Pons (tissue), 1 donor: ENCODE data around the gene NID2.

Experiments used
- DNase-seq: peaks from one replicate; pipeline ENCODE4 v3.0.0-alpha.2; 2016; ENCODE audit warnings: low spot score

The NID2 gene

DNA sequence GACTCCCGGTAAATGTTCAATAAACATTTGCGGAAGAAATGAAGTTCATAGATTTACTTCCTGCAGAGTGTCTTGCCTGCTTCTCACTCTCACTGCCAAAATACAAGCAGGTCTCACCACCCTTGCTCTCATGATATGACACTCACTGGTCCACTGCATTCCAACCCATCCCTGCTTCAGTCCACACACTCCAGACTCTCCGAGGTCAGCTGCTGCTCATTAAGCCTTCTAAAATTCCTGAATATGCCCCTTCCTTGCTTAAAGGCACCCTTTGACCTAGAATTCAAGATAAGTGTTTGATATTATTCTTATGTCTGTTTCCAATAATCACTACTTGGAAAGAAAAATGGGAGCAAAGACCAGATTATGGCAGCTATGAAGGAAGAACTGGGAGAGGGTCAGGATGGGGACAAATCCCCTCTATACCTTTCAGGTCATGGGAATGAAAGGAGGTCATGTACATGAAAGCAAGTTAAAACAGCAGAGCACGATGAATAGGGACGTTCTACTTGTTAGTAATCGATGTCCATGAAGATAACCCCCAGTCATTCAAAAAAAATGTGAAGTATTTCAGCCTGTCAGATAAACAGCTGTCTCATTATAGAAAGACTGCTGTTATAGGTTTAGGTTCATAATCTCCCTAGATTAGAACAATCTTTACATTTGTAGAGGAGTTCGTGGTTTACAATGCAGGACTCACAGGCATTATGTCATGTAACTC is 10.5 kb upstream of the NID2 start:
- DNase-seq = no peak

DNA sequence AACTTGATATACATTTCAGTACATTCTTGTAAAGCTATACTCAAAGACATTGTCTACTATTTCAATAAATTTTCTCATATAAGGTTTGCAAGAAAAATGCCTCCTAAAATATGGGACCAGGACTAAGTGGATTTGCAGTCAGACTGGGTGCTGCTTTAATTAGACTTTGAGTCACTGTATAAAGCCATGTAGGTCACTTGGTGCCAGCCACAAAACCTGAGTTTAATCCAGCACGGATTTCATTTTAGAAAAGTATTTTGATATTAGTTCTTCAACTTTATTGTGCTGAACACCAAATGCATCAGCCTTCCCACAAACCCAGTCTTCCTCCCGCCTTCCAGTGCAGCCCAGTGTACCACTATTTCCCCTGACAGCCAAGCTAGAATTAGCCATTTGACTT is 9.9 kb upstream of the NID2 start:
- DNase-seq = no peak

DNA sequence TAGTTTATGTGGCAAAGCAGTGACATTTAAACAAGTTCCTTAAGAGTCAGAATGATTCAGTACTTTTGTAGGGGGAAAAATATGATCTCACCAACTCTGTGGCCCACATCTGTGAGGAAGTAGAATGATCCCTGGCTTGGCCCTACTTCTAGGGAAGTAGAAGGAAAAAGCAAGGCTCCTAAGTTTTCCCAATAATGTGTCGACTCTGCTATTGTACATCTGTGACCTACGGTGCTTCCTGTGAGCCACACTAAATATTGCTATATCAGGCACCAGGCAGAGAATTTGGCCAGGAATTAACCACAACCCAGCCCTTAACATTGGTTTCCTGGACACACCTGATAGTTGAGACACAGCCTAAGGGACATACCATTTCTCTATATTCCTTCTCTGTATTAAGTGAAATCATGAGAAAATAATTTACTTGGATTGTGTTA is 9.3 kb upstream of the NID2 start:
- DNase-seq = no peak

DNA sequence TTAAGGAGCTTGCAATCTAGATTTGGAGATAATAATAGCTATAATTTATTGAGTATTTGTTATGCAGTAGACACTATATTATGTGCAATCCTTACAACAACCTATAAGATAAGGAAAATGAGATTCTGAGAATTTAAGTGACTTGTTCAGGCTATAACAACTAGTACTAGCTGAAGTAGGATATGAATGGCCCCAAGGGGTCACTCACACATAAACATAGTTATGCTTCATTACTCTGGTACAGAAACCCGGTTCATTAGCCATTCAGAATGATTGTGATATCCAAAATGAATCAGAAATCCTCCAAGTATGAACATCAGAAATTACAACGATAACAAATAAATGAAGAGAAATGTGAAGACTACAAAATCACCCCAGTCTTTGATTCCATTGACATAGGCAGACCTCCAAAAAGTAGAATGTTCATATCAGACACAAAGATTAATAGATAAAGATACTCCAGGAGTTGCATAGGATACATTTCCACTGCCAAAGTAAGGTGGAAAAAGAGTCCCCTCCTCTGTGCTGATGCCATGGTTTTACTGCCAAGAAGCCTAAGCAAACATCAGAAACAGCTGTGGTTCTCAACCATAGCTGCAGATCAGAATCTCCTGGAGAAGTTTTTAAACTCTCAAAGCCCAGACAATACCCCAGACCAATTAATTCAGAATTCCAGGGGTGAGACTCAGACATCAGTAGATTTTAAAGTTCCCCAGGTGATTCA is 8.6 kb upstream of the NID2 start:
- DNase-seq = peak; percentile 44

DNA sequence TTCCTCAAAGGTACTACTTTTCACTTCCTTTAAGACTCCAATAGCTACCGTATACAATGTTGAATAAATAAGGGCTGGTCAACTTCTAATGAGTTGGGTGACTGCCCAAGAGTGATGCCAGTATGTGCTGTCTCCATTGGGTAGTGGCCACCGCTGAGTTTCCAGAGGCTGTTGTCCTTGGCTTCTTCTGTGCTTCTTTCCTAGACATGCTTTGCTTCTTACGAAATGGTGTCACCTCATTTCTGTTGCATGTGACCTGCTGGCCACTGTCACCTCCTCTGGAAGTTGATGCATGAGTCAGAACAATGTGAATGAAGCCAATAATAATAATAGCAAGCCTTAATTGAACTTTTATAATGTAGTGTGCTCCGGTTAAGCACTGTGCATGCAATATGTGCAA is 7.5 kb upstream of the NID2 start:
- DNase-seq = peak; percentile 24

DNA sequence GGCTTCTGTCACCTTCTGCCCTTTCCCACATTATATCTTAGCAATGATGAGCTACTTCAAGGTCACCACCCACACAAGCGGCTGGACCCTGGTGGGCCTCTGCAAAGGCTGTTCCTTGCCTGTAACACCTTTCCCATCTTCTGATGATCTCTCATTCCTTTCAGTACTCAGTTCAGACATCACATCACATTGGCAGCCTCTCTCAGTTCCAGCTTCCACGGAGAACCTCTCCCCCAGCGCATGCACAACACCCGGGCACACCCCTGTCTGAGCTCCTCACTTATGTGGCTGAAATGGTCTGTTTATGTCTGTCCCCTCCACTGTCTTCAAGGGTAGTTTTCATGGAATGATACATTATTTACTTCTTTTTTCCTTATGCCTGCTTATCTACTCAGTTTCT is 6.5 kb upstream of the NID2 start:
- DNase-seq = no peak

DNA sequence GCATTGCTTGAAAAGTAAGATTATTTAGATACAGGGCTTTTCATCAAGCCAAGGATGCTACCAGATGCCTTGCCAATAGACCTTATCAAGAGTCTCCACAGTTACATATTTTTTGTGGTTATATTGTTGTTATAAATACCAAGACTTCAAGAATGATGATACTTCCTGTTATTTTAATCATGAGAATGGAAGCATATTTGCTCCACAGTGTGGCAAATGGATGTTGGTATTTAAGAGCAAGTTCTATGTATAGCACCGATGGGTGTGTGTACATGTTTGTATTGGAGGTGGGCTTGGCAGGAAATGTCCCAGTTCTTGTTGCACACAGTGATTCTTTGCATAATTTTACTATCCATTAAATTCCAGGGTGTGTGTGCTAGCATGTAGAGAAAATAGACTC is 4.4 kb upstream of the NID2 start:
- no peak for DNase-seq

DNA sequence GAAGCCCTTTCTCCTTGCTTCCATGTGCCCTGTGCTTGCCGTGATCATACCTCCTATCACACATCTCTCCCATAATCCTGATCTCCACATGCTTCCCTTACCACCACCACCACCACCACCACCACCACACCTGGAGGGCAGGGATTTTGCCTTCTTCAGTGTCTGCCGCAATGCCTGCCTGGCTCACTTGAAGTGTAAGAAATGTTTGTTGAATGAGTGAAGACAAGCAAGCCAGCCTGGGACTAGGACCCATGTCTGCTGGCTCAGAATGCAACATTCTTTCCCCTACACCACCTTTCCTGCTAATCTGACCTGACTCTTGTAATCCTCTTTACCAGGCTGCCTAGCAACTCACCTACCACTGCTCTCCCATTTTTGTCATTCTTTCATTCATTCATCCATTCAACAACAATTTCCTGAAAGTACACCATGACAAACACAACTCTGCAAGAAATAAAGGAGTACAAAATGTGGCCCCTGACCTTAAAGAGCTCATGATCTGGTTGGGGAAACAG is 3.5 kb upstream of the NID2 start:
- no peak for DNase-seq

DNA sequence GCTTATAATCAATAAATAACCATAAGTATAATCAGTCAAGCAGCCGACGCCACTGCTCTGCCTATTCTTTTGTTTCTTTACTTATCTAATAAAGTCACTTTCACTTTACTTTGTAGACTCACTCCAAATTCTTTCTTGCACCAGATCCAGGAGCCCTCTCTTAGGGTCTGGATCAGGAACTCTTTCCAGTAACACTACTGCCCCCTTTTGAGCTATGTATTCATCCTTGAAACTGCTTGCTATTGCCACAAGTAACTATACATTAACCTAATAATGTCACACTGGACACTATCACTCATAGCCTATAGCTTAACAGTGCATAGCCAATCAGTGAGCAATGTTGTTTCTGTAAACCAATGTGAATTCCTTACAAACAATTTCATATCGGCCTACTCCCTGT is 2.8 kb upstream of the NID2 start:
- peak; percentile 54 for DNase-seq

DNA sequence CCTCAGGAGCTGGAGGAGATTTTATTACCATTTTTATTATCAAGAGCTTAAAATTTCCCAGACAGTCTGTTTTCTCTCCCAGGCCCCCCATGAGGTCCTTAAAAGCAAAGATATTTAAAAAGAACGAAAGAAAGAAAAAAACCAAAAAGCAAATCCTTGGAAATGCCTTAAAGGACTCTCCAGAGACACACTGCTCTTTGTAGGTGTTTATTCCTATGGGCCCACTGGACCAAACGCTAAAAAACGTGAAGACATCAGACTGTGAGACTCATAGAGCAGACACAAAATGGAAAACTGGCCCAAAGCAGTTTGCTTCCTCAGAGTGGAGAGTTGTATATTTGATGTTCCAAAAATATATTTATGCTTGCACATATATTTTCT is 1.2 kb upstream of the NID2 start:
- no peak for DNase-seq

DNA sequence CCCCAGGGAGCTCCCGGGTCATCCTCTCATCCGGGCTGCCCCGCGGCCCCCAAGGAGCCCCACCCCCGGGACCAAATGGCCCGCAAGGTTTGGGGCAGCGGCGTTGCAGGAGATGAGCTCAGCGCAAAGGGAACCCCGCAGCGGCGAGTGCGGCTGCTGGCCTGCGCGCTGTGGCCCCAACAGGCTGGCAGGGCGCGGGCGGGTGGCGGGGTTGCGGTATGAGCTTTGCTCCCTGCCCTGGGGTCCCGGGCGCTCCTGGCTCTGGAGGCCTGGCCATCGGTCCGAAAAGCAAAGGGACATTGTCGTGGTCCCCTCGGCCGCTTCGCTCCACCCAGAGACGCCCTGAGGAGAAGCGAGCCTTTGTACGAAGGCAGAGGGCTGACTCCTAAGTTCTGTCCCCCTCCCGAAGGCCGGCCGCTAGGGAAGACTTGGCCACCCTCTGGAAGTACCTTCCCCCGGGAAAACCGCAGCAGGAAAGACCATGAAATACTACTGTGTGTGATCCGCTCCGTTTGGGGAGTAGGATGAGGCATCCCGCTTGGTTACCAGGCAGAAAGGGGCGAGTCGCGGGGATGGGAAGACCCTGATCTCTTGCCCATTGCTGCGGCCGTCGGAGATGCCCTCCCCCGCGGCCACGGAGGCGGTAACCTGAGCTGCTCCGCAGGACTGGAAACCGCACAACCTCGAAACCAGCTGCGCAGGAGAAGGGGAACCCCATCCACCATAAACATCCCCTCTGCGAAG is 620 bp upstream of the NID2 start:
- no peak for DNase-seq

DNA sequence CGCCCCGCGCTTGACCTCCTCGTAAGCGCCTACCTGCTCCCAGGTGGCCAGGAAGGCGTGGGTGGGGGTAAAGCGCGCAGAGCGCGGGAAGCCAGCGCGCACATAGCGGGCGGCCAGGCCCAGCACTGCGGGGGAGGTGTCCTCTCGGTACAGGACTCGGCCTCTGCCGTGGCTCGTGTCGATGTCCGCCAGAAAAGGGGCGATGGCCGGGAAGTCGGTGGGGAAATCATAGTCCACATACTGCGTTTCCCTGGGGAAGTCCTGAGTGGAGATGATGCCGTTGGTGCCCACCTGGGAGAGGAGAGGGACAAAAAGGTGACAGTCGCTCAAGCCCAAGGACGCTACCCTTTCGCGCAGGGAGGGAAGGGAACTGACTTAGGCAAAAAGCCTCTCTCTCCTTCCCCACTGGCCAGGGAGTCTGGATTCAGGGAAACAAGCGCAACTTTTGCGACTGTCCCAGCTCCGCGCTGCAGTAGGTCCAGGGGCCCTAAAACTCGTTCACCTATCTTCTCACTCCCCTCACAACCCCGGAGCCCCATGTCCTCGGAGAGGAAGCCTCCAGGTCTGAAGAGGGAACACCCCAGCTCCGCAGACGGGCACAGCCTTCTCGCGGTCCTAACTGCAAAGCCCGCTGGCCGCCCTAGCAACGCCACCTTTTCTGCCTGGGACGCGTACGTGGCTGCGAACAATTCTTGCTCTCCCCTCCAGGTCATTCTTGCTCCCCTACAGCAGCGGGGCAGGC is 815 bp downstream of the NID2 start:
- no peak for DNase-seq

DNA sequence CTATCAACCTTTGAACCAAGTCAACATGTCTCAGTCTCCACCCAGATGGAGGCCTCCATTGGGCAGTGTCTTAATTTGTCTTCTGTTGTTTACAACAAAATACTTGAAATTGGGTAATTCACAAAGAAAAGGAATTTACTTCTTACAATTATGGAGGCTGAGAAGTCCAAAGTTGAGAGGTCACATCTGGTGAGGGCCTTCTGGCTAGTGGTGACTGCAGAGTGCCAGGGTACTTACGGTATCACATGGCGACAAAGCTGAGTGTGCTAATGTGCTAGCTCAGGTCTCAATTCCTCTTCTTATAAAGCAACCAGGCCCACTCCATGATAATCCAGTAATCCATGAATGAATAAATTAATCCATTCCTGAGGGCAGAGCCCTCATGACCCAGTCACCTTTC is 4.7 kb downstream of the NID2 start:
- DNase-seq = no peak

DNA sequence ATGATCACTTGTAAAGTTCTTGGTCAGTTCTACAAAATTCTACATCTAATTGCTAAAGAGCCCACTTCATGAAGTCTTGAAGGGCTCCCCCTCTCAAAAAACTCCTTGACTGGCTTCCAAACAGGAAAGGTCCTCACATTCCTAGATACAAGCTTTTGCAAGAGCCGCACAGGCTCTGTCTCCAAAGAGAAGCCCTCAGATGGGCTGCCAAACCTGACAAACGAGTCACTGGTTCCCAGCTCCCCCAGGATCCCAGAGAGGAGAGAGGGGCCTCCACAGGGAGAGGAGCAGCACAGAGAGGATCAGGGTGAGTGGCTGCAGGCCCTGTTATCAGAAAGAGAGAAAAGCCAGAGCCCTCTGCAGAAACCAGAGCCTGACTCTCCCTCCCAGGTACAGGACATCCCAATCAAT is 5.8 kb downstream of the NID2 start:
- no peak for DNase-seq

DNA sequence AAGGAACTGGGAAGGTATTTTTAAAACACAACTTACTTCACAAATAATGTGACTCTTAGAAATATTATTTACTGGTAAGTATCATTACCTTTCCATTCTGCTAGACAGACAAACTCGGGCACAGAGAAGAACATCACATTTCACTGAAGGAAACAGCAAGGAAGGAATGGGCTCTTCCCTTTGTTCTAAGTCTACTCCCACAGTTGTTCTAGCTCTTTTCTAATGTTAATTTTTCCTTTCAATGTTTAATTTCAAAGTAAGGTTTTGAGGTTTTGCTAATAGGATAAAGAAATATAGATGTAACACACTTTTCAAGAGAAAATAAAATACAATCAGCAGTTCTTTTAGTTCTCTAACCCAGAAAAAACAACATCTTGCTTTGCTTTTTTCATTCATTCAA is 7.0 kb downstream of the NID2 start:
- no peak for DNase-seq

DNA sequence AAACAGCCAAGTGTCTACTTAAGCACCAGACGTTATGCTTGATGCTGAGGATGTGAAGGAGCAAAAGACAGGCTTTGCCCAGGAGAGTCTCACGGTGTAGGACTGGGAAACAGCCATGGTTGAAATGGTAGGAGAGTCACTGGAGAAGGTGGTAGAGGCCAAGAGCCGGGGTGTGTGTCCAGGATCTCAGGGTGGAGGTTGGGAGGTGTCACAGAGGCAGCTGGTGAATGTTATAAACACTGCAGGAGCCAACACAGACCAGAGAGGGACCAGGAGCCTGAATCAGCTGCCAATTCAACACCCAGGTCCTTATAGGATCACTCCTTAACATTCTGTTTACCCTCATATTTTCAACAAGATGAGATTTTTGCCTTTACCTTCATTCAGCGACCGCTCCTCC is 7.5 kb downstream of the NID2 start:
- no peak for DNase-seq

DNA sequence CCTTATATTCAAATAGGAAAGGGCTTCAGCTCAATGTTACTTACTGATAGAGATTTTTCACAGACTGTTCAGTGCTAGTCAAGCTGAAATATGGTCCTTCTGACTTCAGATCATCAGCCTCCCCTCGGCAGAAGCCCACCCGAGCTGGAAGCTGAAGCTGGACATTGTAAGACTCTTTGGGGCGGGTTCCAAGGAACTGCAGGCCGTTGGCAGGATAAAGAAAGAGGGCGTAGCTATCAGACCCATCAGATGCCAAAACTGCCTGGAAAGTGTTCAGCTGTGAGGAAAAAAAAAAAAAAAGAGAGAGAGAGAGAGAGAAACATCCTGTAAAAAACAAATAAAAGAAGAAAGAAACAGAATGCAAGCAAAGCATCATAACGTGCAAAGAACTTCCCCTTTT is 8.8 kb downstream of the NID2 start:
- no peak for DNase-seq

DNA sequence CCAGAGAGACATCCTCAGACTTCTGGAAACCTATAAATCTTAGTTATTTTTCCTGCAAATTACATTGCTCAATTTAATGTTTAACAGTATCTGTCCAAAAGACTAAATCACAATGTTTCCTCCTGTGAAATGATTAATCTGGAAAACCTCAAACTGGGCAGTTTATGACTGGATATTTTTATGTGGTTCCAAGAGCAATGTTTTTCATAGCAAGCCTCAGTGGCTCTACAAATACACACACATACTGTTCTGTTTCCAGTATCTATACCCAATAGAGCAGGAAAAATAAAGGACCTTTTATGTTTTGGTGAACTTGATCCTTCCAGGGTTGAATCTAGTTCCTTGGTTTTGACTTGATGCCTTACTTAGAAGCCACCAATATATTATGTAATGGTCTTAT is 9.2 kb downstream of the NID2 start:
- DNase-seq = peak; percentile 35

DNA sequence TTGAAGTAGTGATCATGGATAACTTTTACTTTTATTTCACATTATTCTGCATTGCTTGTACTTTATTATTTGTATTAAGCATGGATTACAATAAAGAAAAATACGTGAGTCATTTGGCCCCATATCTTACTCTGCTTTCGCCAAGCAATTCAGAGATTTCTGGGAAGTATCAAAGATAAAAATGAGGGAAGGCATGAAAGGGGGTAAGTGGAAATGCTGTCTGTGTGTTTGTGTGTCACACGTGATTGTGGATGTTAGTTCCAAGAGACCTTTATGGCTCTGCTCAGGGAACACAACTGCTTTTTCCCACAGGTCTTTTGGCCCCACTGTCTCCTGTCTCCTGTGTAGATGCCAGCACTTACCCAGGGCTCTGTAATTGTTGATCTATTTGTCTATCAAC is 10.5 kb downstream of the NID2 start:
- DNase-seq = no peak

DNA sequence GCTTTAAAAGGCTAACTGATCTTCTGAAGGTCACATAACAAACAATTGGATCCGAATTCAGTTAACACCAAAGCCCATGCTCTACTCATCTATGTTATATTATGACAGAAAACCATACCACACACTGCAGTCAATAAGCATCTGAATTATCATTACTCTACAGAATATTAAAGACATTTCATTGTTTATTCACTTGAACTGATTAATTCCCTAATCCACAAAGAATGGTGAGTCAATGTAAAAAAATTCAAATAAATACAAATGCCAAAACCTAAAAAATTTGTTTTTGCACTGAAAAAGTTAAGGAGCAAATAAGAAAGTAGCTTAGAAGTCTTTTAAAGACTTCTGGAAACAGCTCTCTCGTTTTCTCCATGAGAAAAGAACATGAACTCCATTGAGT is 13.7 kb downstream of the NID2 start:
- no peak for DNase-seq

DNA sequence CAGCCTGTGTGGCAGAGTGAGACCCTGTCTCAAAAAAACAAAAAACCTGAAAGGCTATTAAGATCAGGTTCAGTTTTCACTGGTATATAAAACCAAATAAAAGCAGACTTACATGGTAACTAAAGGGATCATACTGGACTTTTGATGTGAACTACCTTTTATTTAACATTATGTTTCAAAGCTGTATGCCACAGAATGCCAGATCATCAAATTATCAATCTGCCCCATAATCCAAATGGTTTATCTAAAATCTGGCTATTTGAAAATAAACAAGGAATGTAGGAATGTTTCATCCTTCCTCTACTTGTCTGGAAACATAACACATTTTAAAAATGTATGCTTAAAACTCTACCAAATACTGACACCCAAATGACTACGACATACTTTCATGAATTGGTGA is 14.2 kb downstream of the NID2 start:
- no peak for DNase-seq

DNA sequence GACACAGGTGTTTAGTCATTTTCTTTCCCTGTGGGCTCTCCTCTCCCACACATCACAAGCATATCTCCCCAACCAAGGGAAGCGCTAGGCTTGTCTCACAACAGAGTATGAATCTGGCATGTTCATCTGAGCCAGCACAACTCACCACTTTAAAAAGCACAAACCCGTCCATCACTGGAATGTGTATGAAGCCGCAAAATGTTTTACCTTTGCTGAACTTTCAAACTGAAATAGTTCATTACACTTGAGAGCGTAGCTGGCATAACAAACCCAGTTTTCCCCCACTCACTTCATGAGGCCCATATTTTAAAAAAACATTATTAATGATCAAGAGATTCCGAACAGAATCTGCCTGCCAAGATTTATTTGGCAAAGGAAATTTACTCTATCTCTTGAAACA is 15.8 kb downstream of the NID2 start:
- DNase-seq = no peak
